K562 (cell line): ENCODE measurements around the gene METTL3. TPM values are rescaled to one million over a fixed set of nuclear protein-coding genes. Genes with fewer than 3 reads are reported as not detected.

Experiments
- ATAC-seq: fragments of 200-7000 bp; cut with Tn5 transposase; 3 replicates; pipeline ENCODE4 v1.9.1; 2020; ENCODE audit warnings: moderate library complexity
- BruUV-seq: library from RNA; stranded (reverse); fragments of 400-500 nt; replicated peaks from 2 replicates; lab custom pipeline; 2021; lab: Mats Ljungman, UMichigan
- CTCF ChIA-PET: fragments of 300-600 bp; formaldehyde crosslinking; extraction: SDS; loops from one replicate; lab custom pipeline; 2021; ENCODE audit warnings: low intra/inter-chr PET ratio; lab: Yijun Ruan, JAX
- POLR2A ChIA-PET: fragments of 300-600, 350-650 bp; sonication (Branson Sonifier 250); formaldehyde crosslinking; extraction: SDS; loops from one replicate; lab custom pipeline; 2021; ENCODE audit warnings: antibody characterized with exemption, inconsistent platforms; lab: Yijun Ruan, JAX
- DNase-seq, 4 experiments: peaks; one replicate each; pipeline versions ENCODE4 v3.0.0 to v3.0.0-alpha.2; 2011 to 2018; ENCODE audit warnings: low spot score in 3 of 4, mixed read lengths in 3 of 4; ENCODE audit errors: extremely low read depth in 1 of 4
- FAIRE-seq: peaks from 2 replicates; lab custom pipeline; 2011; peaks lifted over from hg19 to GRCh38; lab: Jason Lieb, UNC
- H2AFZ ChIP-seq: 2 replicates; pipeline ENCODE4 v1.6.0; 2011; ENCODE audit warnings: low read depth, low read length, control low read depth, inconsistent platforms
- H3K27ac ChIP-seq: fragments of 200-600 bp; 3 replicates; pipeline ENCODE4 v1.8.0; 2011; ENCODE audit warnings: low read depth, mild to moderate bottlenecking, control low read depth, inconsistent platforms, low read length, moderate library complexity, mixed read lengths; ENCODE audit errors: extremely low read depth
- H3K27me3 ChIP-seq, 2 experiments: fragments of 300-600 bp in 1 of 2; 2 replicates in 1 of 2; 3 replicates in 1 of 2; pipeline versions ENCODE4 v1.6.0 to v1.8.0; 2011; ENCODE audit warnings: inconsistent platforms in 2 of 2, low read length in 2 of 2, mild to moderate bottlenecking in 1 of 2, mixed read lengths in 1 of 2, moderate library complexity in 1 of 2; ENCODE audit not compliant: control insufficient read depth in 2 of 2, insufficient read depth in 2 of 2
- H3K36me3 ChIP-seq: fragments of 300-600 bp; 3 replicates; pipeline ENCODE4 v1.8.0; 2011; ENCODE audit warnings: mild to moderate bottlenecking, low read length, inconsistent platforms; ENCODE audit not compliant: control insufficient read depth, insufficient read depth
- H3K4me1 ChIP-seq, 2 experiments: fragments of 200-600 bp in 1 of 2; replicated peaks in 1 of 2; 2 replicates in 1 of 2; 3 replicates in 1 of 2; pipeline versions ENCODE4 v1.5.1 to v1.8.0; 2011; ENCODE audit warnings: inconsistent platforms in 2 of 2, low read length in 2 of 2, mild to moderate bottlenecking in 1 of 2, mixed read lengths in 1 of 2, moderate library complexity in 1 of 2; ENCODE audit not compliant: control insufficient read depth in 2 of 2, insufficient read depth in 2 of 2
- H3K4me2 ChIP-seq: 2 replicates; pipeline ENCODE4 v1.6.1; 2011; ENCODE audit warnings: low read length, control low read depth, inconsistent platforms, mixed read lengths; ENCODE audit not compliant: insufficient read depth
- H3K4me3 ChIP-seq: fragments of 200-600 bp; sonication (generic), shearing (Covaris generic); 2 replicates; pipeline ENCODE4 v1.5.1; 2016; ENCODE audit warnings: control low read depth, inconsistent platforms
- H3K79me2 ChIP-seq: fragments of 200-600 bp; 3 replicates; pipeline ENCODE4 v1.8.0; 2011; ENCODE audit warnings: low read length, inconsistent platforms; ENCODE audit not compliant: control insufficient read depth, insufficient read depth
- H3K9ac ChIP-seq, 2 experiments: 2 replicates each; pipeline versions ENCODE4 v1.6.0 to v1.6.1; 2011; ENCODE audit warnings: low read depth in 2 of 2, low read length in 2 of 2, control low read depth in 1 of 2, inconsistent platforms in 1 of 2, mild to moderate bottlenecking in 1 of 2, mixed read lengths in 1 of 2; ENCODE audit not compliant: insufficient read depth in 1 of 2
- H3K9me1 ChIP-seq: one replicate; pipeline ENCODE4 v1.6.0; 2011; ENCODE audit warnings: inconsistent platforms, mild to moderate bottlenecking, low read length, moderate library complexity; ENCODE audit not compliant: control insufficient read depth, insufficient read depth
- H3K9me3 ChIP-seq: replicated peaks from 2 replicates; pipeline ENCODE4 v1.5.1; 2011; ENCODE audit warnings: low read depth, low read length, inconsistent platforms; ENCODE audit not compliant: control insufficient read depth, insufficient read depth
- H4K20me1 ChIP-seq: replicated peaks from 2 replicates; pipeline ENCODE4 v1.6.1; 2011; ENCODE audit warnings: low read length, inconsistent platforms, mixed read lengths; ENCODE audit not compliant: control insufficient read depth, insufficient read depth
- C11orf30 ChIP-seq: fragments of 450-650 bp; IDR thresholded peaks from 2 replicates; pipeline ENCODE4 v1.6.1; 2016; ENCODE audit warnings: low read depth, mild to moderate bottlenecking
- MAFG ChIP-seq: fragments of 450-650 bp; conservative IDR thresholded peaks from 2 replicates; pipeline ENCODE4 v1.6.1; 2016; ENCODE audit warnings: missing genetic modification characterization, missing compliant biosample characterization
- NCOA4 ChIP-seq: fragments of 450-650 bp; IDR thresholded peaks from 2 replicates; pipeline ENCODE4 v1.6.1; 2018; ENCODE audit warnings: mild to moderate bottlenecking; ENCODE audit not compliant: partially characterized antibody
- NFE2 ChIP-seq: IDR thresholded peaks from 2 replicates; pipeline ENCODE4 v1.6.1; 2014; ENCODE audit warnings: antibody characterized with exemption, low read depth
- NR1H2 ChIP-seq: sonication (generic); formaldehyde crosslinking; IDR thresholded peaks from 2 replicates; pipeline ENCODE4 v1.4.0; 2020; ENCODE audit warnings: mild to moderate bottlenecking, missing genetic modification reagents
- NR2C2 ChIP-seq, 2 experiments: fragments of 200-800 bp in 1 of 2; sonication (Bioruptor generic) in 1 of 2; sonication (generic) in 1 of 2; formaldehyde crosslinking in 1 of 2; IDR thresholded peaks; 2 replicates each; pipeline versions ENCODE4 v1.6.1 to v1.8.0; 2016 to 2022; ENCODE audit warnings: mild to moderate bottlenecking in 1 of 2, missing compliant biosample characterization in 1 of 2, missing genetic modification characterization in 1 of 2, missing genetic modification reagents in 1 of 2
- SRSF9 ChIP-seq: fragments of 200-400 bp; formaldehyde crosslinking; IDR thresholded peaks from 2 replicates; pipeline ENCODE4 v1.6.1; 2017; ENCODE audit warnings: low read depth, low read length, borderline replicate concordance
- TEAD1 ChIP-seq, 2 experiments: fragments of 450-650 bp in 1 of 2; sonication (generic) in 1 of 2; formaldehyde crosslinking; IDR thresholded peaks; 2 replicates each; pipeline versions ENCODE4 v1.4.0 to v1.8.0; 2020 to 2022; ENCODE audit warnings: mild to moderate bottlenecking in 2 of 2, missing genetic modification reagents in 1 of 2
- ZNF316 ChIP-seq: fragments of 450-650 bp; IDR thresholded peaks from 2 replicates; pipeline ENCODE4 v1.6.1; 2016
- ZSCAN32 ChIP-seq: fragments of 450-650 bp; formaldehyde crosslinking; IDR thresholded peaks from 2 replicates; pipeline ENCODE4 v1.4.0; 2020; ENCODE audit warnings: mild to moderate bottlenecking, moderate library complexity
- WGBS: fragments of 100-300 bp; shearing (Covaris generic); methylation state at CpG from one replicate; pipeline ENCODE4 v1.1.6; 2016; ENCODE audit warnings: low coverage, mixed read lengths; ENCODE audit not compliant: insufficient coverage; ENCODE audit errors: missing lambda C conversion rate; 5-methylcytosine and 5-hydroxymethylcytosine counted together
- in situ Hi-C: fragments of 300-500 bp; cut with MboI; formaldehyde crosslinking; loops from 4 replicates; pipeline ENCODE4 v1.15.0; 2018; ENCODE audit warnings: inconsistent platforms, mixed read lengths
- intact Hi-C: fragments of 100-400 bp; cut with micrococcal nuclease; formaldehyde crosslinking; loops from 2 replicates; pipeline ENCODE4 v1.14.2; 2022
- polyA plus RNA-seq, 8 experiments: library from polyadenylated mRNA; depleted of rRNA in 4 of 8; stranded (reverse) in 5 of 8; unstranded in 3 of 8; fragments of >200 nt; fragmentation: Nextera tagmentation in 2 of 8; fragmentation: Illumina TruSeq in 1 of 8; extraction: Ambion mirVana in 2 of 8; extraction: Trizol in 1 of 8; gene quantifications; 2 replicates each; pipeline versions ENCODE4 v1.2.1 to v1.2.3, GENCODE V29; 2011 to 2014; ENCODE audit warnings: inconsistent platforms in 1 of 8, missing spikeins in 1 of 8
- total RNA-seq, 7 experiments: library from RNA; depleted of rRNA in 6 of 7; stranded (reverse); fragments of >200 nt in 6 of 7; fragmentation: Illumina TruSeq in 2 of 7; extraction: Trizol in 2 of 7; gene quantifications; 2 replicates each; pipeline versions ENCODE4 v1.2.1 to v1.2.3, GENCODE V29; 2011 to 2021; ENCODE audit warnings: low replicate concordance in 1 of 7
- TF ChIP-seq, protein P1 (sequence below): fragments of 250-450 bp; sonication (Bioruptor Pico); IDR thresholded peaks from 2 replicates; pipeline ENCODE4 v1.4.0; 2020; ENCODE audit warnings: mild to moderate bottlenecking, moderate library complexity
- TF ChIP-seq, protein P2 (sequence below): IDR thresholded peaks from 2 replicates; pipeline ENCODE4 v1.6.1; 2016; ENCODE audit warnings: missing genetic modification characterization, missing compliant biosample characterization
- TF ChIP-seq, protein P3 (sequence below): fragments of 450-650 bp; IDR thresholded peaks from 2 replicates; pipeline ENCODE4 v1.6.1; 2018; ENCODE audit not compliant: partially characterized antibody

METTL3 gene
- total and polyA plus RNA-seq, 9 of the 15 experiments (the other 6 are each of a cell fraction or from before 2014, with no cell fraction given) = 42.1 to 151 (median 65.7) TPM

GRCh38 chr14:21514341-21514740 is 3.2 kb upstream of the METTL3 start (continued):
- TF ChIP-seq TEAD1 (CRISPR knock-in tag; IDR thresholded peaks at IDR 0.05) (no peak), NR2C2 (CRISPR knock-in tag; IDR thresholded peaks at IDR 0.05) (no peak), NR2C2 (tag; IDR thresholded peaks at IDR 0.05) (no peak), SRSF9 (no peak), ZSCAN32 (no peak), NCOA4 (no peak)
- TF ChIP-seq, protein P1, sequence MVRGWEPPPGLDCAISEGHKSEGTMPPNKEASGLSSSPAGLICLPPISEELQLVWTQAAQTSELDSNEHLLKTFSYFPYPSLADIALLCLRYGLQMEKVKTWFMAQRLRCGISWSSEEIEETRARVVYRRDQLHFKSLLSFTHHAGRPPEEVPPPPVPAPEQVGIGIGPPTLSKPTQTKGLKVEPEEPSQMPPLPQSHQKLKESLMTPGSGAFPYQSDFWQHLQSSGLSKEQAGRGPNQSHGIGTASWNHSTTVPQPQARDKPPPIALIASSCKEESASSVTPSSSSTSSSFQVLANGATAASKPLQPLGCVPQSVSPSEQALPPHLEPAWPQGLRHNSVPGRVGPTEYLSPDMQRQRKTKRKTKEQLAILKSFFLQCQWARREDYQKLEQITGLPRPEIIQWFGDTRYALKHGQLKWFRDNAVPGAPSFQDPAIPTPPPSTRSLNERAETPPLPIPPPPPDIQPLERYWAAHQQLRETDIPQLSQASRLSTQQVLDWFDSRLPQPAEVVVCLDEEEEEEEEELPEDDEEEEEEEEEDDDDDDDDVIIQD (CRISPR knock-in tag) = no peak

DNA sequence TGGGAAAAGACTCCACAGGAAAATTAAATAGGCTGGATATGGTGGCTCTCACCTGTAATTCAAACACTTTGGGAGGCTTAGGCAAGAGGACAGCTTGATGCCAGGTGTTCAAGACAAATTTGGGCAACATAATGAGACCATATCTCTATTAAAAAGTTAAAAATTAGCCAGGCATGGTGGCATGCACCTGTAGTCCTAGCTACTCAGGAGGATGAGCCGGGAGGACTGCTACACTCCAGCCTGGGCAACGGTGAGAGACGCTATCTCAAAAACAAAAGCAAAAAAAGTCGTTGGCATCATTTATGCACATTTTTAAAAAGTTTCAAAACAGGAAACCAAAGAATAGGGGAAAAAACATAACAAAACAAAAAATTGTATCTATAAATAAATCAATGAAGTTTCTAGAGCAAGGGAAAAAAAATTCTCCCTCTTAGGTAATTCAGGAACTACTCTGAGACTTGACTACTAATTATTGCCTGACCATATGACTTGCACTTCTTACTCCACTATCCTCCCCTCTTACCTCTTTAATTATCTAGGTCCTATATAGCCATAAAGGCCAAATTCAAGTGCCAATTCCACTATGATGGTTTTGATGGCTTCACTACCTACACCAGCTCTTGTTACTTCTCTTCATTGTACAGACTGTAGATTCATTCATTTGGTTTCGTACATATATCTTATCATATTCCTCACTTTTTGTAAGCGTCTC is 1.6 kb downstream of the METTL3 start:
- H3K4me1 ChIP-seq = no peaks in the 10 kb centered on the region; a peak in 2 of 5 replicates
- intact Hi-C loops (loop anchor here (2.0 to 5.0 kb wide), 3 partner anchors 17 to 48 kb away; partner anchors contain the start of genes RAB2B, SALL2 and TOX4), in situ Hi-C loops (no loop called here)
- ChIA-PET CTCF (no interaction called here), POLR2A (interaction anchor here (0.8 to 3.5 kb wide), 5 partner anchors 8 to 26 kb away, joined by 5 to 39 read pairs (median 5); partner anchors contain the start of gene SALL2)
- H3K4me3 ChIP-seq = peak overlapping the region; percentile 59
- no TSS peak for BruUV-seq
- H3K27me3 ChIP-seq = no peaks in the 10 kb centered on the region
- no peaks in the 10 kb centered on the region for H4K20me1 ChIP-seq
- H3K9ac ChIP-seq = peak overlapping the region; percentile 55 to 92; a peak in 3 of 4 replicates
- peaks cover 35% of the 10 kb centered on the region for H3K36me3 ChIP-seq
- H3K4me2 ChIP-seq = peak overlapping the region; percentile 87
- ATAC-seq = peak; percentile 13; the same call in 1 of the 3 replicates
- WGBS = 12% methylated on average over 6 of the region's 6 CpGs
- FAIRE-seq = no peak
- H3K79me2 ChIP-seq = peaks cover 61% of the 10 kb centered on the region
- no peaks in the 10 kb centered on the region for H3K9me3 ChIP-seq
- no peak for DNase-seq
- no peak overlapping the region for H2AFZ ChIP-seq
- peak overlapping the region; percentile 91; the same call in 2 of the 3 replicates for H3K27ac ChIP-seq
- no peaks in the 10 kb centered on the region for H3K9me1 ChIP-seq
- TF ChIP-seq NR1H2 (CRISPR knock-in tag) (no peak), NFE2 (peak; percentile 67), MAFG (tag) (peak; percentile 30; the same call in 1 of the 2 replicates), C11orf30 (peak; percentile 51; the same call in 1 of the 2 replicates), ZNF316 (peak; percentile 47)
- TF ChIP-seq, protein P2, sequence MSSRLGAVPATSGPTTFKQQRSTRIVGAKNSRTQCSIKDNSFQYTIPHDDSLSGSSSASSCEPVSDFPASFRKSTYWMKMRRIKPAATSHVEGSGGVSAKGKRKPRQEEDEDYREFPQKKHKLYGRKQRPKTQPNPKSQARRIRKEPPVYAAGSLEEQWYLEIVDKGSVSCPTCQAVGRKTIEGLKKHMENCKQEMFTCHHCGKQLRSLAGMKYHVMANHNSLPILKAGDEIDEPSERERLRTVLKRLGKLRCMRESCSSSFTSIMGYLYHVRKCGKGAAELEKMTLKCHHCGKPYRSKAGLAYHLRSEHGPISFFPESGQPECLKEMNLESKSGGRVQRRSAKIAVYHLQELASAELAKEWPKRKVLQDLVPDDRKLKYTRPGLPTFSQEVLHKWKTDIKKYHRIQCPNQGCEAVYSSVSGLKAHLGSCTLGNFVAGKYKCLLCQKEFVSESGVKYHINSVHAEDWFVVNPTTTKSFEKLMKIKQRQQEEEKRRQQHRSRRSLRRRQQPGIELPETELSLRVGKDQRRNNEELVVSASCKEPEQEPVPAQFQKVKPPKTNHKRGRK (tag) = no peak
- TF ChIP-seq, protein P3, sequence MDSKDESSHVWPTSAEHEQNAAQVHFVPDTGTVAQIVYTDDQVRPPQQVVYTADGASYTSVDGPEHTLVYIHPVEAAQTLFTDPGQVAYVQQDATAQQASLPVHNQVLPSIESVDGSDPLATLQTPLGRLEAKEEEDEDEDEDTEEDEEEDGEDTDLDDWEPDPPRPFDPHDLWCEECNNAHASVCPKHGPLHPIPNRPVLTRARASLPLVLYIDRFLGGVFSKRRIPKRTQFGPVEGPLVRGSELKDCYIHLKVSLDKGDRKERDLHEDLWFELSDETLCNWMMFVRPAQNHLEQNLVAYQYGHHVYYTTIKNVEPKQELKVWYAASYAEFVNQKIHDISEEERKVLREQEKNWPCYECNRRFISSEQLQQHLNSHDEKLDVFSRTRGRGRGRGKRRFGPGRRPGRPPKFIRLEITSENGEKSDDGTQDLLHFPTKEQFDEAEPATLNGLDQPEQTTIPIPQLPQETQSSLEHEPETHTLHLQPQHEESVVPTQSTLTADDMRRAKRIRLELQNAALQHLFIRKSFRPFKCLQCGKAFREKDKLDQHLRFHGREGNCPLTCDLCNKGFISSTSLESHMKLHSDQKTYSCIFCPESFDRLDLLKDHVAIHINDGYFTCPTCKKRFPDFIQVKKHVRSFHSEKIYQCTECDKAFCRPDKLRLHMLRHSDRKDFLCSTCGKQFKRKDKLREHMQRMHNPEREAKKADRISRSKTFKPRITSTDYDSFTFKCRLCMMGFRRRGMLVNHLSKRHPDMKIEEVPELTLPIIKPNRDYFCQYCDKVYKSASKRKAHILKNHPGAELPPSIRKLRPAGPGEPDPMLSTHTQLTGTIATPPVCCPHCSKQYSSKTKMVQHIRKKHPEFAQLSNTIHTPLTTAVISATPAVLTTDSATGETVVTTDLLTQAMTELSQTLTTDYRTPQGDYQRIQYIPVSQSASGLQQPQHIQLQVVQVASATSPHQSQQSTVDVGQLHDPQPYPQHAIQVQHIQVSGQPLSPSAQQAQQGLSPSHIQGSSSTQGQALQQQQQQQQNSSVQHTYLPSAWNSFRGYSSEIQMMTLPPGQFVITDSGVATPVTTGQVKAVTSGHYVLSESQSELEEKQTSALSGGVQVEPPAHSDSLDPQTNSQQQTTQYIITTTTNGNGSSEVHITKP = peak; percentile 29
